ENCODE results near the gene PTPRD.

The PTPRD gene

GRCh38 chr9:10045598-10045997 is 567.2 kb downstream of the PTPRD start:
- peak; percentile 81 for FAIRE-seq

DNA sequence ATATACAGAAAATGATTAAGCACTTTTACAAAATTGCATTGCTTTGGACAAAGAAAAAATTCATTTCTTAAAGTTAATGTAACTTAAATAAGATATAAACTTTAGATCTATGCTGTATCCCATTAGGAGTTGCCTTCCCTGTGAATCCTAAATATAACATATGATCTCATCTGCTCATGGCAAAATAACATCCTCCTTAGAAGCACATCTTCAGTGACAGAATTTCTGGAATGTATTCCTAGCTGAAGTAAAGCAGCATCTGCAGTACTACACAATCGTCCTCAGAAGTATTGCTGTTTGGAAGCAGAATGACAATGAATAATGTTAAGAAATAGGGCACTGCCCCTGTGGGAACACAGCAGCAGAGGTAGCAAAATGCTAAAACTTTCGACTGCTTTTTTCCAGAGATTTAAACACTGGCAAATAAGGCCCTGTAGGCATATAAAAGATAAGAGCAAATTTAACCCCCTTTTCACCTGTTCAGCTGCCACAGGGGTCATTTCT is 571.0 kb downstream of the PTPRD start:
- FAIRE-seq: no peak

- no peak for FAIRE-seq
Measured at GRCh38 chr9:10036095-10036494, 576.7 kb downstream of the PTPRD start.

GRCh38 chr9:10032166-10032565 is 580.6 kb downstream of the PTPRD start:
- no peak for FAIRE-seq

DNA sequence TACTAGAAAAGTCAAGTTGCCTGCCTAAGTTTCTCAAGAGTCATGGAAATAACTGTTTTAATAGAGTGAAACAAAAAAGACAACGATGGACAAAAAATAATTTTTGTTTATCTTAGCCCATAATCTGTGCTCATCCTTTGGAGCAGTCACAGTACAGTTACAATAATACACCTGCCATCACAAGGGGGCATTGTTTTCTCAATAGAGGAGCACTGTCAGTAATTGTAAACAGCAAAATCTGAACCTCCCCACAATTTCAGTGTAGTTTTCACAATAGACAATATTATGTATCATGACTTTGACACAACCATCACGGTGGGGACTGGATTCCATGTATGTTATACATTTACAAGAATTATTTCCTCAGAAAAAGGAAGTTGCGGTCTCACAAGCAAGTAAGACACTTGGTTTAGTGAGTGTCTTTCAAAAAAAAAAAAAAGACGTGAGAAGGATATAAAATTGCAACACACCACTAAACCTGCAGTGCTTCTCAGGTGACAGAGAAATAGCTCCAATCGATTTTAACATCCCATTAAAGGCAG is 586.3 kb downstream of the PTPRD start:
- FAIRE-seq: no peak

DNA sequence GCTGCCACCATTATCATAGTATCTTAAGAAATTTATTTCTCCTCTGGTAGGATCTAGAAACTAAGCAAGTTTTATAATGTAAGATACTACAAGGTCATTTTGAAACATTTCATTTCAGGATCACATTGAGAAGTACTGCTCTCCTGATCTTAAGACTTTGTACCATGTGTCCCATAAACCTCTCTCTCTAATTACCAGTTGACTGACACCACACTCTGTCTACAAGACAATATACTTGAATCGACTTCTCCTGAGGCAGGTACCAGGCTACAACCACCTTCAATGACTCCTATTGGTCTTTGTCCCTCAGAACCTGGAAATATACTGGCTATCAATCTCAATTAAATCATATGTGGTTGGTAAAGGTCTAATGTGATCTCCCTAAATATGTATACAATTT is 597.0 kb downstream of the PTPRD start:
- FAIRE-seq: no peak

DNA sequence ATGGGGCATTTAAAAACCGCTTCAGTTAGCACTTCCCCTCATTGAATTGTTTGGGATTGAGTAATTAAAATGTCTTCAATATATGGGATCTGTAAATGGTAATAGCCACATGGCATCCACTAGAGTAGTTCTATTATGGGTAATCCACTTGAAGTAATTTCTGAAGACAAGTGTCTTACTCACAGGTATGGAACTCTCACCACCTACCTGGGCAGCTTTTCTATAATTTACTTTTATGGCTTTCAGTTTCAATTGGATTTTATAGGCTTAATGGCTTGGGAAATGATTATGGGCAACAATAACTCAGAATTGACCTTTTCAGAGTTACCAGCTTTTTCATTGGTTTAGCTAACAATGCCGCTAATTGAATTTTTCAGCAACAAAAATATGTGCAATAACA is 597.9 kb downstream of the PTPRD start:
- no peak for FAIRE-seq

DNA sequence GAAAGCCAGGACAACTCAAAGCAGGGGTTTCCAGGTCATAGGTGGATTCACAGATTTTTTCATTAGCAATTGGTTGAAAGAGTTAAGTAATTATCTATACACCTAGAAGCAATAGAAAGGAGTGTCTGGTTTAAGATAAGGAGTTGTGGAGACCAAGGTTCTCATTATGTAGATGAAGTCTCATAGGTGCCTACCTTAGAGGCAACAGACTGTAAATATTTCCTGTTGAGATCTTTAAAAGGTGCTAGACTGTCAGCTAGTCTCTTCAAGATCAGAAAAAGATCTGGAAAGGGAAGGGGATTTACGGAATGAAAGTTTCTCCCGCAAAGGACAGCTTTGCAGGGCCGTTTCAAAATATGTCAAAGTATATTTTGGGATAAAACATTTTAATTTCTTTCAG is 603.4 kb downstream of the PTPRD start:
- FAIRE-seq: no peak

DNA sequence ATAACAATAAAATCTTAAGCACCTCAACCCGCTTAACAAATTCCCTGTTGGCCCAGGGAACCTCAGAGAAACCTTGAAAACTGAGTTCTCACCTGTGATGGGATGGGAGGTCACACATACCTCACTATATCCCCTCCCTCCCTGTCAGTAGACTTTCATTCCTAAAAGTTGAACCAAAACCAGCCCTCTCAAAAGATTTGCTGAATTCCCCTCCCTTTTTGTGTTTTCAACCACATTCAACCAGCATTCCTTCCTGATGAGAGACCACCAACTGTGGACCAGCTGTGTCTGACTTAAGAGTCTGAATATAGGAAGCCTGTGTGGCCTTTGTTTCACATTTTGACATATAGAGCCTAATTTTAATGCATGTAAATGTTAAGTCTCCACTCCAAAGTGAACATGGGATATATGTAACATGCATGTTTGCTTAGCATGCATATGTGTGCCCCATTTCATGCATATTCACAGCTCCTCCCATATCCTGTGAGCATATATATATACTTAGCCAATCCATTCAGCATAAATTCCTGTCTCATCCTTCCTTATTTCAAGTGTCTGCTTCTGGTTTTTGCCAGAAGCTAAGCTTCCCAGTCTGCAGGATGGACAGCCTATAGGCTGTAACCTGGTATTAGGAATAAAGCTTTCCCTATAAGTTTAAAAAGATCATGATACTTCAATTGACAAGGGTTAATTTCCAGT is 604.6 kb downstream of the PTPRD start:
- FAIRE-seq: no peak

DNA sequence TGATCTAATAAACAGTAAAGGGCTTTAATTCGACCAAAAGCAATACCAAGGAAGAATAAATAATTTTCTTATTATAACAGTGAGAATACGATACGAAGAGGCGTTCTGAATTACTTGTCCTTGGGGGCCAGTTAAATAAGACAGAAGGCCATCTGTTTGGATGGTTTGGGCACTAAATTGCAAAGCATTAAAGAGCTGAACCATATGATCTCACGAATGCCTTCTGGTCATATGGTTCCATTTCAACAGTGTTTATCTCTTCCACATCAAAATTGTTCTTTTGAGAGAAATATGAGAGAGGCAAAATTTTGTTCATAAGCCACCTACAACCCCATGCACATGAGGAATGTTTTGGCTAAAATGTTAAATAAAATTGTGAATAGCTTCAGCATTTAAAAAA is 605.4 kb downstream of the PTPRD start:
- FAIRE-seq: no peak

GRCh38 chr9:10005206-10005605 is 607.6 kb downstream of the PTPRD start:
- FAIRE-seq: no peak

- FAIRE-seq: no peak
Measured at GRCh38 chr9:10003047-10003446, 609.8 kb downstream of the PTPRD start.

DNA sequence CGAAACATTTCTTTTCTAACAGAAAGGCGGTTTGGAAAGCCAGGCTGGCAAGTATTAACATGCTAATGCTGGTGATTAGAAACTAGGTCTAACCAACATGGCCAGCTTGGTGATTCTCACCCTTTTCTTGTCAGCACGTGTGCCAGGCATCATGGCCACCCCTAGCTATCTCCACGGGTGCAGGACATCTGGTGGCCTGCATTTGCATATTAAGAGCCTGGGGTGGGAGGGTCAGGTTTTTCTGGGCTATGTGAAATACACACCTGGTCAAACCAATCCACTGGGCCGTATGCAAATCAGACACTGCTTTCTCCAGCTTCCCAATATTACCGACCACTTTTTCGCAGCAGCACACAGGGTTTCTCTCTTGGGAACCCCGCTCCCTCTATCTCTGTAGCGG is 612.1 kb downstream of the PTPRD start:
- no peak for FAIRE-seq

DNA sequence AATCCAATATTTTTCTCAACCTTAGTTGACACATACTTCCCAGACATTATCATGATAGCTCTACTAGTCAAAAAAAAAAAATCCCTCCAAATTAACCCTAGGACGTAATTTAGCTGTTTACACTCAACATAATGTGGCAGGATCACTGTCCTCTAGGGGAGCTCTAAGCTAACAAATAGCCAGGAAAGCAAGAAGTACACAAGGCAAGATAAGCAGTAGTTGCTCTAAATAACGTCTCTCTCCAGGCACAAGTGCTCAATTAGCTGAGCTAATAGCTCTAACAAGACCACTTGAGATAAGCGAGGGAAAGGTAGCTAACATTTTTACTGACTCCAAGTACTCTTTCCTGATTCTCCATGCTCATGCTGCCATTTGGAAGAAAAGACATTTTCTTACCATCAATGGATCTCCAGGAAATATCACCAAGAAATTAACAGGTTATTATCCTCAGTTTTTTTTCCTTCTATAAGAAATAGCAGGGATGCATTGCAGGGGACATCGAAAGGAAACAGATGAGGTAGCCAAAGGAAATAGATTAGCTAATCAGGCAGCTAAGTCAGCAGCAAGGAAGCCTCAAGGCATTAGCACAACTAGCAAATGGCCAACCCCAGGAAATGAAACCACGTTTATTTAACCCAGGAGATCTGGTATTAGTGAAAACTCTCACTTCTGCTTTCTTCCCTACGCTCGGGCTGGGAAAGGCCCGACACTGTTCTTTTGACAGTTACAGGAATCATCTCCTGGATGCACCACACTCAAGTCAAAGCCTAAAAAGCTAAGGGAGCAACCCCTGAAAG is 614.1 kb downstream of the PTPRD start:
- FAIRE-seq: no peak

- no peak for FAIRE-seq
Measured at GRCh38 chr9:9997585-9997984, 615.2 kb downstream of the PTPRD start.

- no peak for FAIRE-seq
Measured at GRCh38 chr9:9996259-9996658, 616.5 kb downstream of the PTPRD start.

GRCh38 chr9:9992936-9993335 is 619.9 kb downstream of the PTPRD start:
- no peak for FAIRE-seq

- FAIRE-seq: no peak
Measured at GRCh38 chr9:9973062-9973461, 639.7 kb downstream of the PTPRD start.

GRCh38 chr9:9970514-9970913 is 642.3 kb downstream of the PTPRD start:
- FAIRE-seq: no peak

DNA sequence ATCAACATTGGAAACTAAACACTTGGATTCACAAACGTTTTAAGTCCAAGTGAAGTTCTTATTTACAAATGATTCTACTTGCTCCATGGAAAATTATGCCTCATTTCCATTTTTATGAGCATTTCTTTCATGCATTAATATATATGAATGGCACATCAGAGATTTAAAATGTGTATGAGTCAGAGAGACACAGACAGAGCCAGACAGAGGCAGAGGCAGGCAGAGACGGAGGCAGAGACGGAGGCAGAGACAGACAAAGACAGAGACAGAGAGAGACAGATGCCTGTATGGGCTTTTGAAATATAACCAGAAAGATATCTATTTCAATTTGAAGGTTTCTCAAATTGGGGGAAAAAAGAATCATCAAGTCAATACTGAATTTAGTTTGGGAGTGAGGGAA is 649.0 kb downstream of the PTPRD start:
- no peak for FAIRE-seq

GRCh38 chr9:9961934-9962333 is 650.9 kb downstream of the PTPRD start:
- FAIRE-seq: no peak

DNA sequence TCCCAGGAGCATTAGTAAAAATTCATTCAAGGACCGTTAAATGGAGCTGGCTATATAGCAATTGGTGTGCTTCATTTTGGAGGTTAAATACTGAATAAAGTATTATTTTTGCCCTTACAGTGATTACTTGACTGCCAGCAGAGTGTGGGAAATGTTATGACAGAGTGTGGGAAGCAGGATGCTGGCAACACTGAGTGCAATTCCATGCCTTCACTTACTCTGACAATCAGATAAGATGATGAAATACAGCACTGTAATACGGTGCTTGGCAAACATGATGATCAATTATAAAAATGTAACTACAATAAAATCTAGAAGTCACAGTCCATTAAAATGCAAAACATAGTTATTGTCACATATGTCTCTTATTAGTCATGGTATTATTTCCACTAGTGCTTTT is 651.3 kb downstream of the PTPRD start:
- FAIRE-seq: no peak

- FAIRE-seq: no peak
Measured at GRCh38 chr9:9951556-9952160, 661.1 kb downstream of the PTPRD start.

GRCh38 chr9:9950813-9951212 is 662.0 kb downstream of the PTPRD start:
- FAIRE-seq: no peak
